HG02981 (cell line): ENCODE measurements around the gene TRIM24.

Experiments
- ATAC-seq: cut with Tn5 transposase; IDR thresholded peaks from one replicate; pipeline ENCODE4 v1.9.1; 2021; ENCODE audit warnings: mild to moderate bottlenecking, moderate library complexity; ENCODE audit not compliant: unreplicated experiment

Gene TRIM24

DNA sequence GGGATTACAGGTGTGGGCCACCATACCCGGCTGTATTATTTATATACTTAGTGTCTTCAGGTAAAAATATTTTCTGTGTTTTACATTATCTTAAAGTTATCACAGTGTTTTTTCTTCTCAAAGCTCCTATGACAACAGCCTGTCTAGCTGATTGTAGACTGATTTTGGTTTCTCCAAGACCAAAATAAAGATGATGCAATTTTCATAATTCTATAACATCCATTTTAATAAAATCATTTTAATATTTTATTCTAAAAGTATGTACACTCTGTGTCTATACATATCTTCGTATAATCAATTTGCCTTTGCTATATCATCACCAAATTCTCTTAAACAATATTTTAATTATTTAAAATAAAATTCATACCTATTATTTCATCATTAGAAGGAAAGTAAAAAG is 108.6 kb downstream of the TRIM24 start:
- ATAC-seq, result no peak

DNA sequence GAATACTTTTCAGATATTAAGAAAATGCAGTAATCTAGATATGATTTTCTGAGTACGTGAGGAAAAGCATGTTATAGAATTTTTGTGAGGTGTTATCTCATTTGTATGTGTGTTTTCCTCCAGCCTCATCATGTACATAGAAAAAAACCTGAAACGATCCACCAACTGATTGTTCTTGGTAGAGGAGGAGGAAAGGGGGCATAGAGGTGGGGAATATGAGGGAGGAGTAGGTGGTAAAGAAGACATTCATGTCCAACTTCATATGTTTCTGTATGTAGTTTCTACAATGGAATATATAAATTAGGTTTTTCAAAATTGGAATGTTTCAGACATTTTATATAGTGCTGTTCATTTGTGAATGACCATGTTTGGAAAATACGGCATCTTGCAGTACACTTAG is 109.4 kb downstream of the TRIM24 start:
- ATAC-seq, result no peak

DNA sequence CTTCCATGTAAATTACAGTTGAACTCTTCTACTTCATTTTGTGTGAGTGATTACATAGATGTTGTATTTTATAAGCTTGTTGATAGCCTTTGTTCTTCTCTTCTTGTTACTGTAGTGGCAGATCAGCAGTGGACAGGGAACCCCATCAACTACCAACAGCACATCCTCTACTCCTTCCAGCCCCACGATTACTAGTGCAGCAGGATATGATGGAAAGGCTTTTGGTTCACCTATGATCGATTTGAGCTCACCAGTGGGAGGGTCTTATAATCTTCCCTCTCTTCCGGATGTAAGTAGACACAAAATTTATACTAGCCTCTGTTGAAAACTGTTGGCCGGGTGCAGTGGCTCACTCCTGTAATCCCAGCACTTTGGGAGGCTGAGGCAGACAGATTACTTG is 110.7 kb downstream of the TRIM24 start:
- ATAC-seq, result no peak

DNA sequence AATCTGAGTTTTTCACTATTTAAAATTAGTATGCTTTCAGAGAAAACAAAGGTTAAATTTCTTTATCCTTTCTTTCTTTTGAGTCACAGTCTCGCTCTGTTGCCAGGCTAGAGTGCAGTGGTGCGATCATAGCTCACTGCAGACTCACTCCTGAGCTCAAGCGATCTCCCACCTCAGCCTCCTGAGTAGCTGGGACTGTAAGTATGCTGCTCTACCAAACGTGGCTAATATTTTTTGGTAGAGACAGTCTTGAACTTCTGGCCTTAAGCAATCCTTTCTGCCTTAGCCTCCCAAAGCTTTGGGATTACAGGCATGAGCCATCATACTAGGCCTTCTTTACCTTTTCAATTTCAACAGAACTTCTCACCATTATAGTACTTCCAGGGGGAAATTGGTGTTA is 113.7 kb downstream of the TRIM24 start:
- no peak for ATAC-seq

DNA sequence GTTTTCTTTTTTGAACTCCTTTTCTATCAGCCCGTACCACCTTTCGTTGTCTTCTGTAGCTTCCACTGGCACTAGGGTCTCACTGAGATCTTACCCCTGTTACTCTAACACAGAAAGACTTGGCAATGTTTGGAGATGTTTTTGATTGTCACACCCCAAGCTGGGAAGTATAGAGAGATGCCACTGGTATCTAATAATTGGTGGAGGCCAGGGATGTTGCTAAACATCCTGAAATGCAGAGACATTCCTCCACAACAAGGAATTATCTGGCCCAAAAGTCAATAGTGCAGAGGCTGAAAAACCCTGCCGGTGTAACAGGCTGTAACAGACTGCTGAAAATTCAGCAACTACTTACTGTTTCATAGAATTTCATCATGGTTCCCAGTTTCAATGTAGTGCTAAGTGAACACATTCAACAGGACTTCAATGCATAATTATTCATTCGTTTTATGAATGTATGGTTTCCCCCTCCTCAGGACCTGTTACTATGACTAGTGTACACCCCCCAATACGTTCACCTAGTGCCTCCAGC is 115.9 kb downstream of the TRIM24 start:
- no peak for ATAC-seq

DNA sequence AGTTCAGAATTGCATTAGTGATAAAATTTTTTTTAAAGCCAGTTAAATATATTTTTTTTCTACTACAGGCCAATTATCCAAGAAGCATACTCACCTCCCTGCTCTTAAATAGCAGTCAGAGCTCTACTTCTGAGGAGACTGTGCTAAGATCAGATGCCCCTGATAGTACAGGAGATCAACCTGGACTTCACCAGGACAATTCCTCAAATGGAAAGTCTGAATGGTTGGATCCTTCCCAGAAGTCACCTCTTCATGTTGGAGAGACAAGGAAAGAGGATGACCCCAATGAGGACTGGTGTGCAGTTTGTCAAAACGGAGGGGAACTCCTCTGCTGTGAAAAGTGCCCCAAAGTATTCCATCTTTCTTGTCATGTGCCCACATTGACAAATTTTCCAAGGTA is 119.1 kb downstream of the TRIM24 start:
- no peak for ATAC-seq

DNA sequence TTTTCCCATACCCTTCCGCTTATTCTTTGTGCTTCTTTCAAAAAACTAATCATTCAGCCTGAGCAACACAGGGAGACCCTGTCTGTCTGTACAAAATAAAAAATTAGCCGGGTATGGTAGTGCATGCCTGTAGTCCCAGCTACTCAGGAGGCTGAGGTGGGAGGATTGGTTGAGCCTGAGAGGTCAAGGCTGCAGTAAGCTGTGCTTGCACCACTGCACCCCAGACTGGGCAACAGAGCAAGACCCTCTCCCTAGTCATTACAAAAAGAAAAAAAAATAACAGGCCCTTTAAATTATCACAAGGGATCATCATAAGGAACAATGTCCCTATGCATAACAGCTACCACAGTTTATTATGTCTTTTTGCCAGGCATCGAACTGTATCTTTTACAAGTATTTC is 119.6 kb downstream of the TRIM24 start:
- no peak for ATAC-seq

DNA sequence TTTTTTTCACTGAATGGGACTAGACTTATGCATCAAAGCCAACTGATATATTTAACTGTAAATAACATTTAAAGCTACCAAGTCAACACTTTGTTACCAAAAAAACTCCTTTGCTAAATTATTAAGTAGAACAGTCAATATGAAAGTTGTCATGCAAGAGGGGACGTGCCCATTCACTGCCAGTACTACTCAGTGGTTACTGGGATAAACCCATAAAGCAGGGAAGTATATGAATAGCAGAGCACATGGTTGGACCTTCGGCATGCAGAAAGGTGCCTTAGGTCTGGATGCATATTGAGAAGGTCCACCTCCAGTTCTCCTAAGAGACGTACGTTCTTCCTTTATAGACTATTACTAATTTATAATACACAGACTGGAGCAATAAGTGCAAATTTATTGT is 121.0 kb downstream of the TRIM24 start:
- no peak for ATAC-seq

DNA sequence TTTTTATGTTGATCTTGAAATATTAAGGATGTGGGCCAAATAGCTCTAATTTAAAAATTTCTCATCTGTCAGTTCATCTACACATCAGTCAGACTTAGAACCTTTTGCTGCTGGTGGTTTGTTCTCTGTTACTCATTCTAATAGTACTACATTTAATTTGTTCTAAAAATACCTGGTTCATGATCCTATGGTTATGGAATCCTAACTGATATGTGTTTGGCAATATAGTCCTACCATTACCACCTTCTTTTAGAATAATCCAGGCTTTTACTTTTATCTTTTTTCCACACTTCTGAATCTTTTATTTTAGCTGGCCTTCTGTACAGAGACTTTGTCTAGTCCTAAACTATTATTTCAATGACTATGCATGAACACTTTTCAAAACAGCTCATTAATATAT is 124.2 kb downstream of the TRIM24 start:
- ATAC-seq, result no peak

DNA sequence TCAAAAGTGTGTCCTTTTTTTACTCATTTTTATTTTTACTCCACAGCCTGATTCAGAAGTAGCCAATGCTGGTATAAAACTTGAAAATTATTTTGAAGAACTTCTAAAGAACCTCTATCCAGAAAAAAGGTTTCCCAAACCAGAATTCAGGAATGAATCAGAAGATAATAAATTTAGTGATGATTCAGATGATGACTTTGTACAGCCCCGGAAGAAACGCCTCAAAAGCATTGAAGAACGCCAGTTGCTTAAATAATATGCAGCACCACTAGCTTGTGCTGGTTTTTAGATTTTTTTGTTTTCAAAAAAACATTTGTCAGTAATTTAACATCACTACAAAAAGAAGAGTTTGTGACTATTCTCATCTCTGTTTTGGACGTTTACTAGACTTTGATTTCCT is 124.6 kb downstream of the TRIM24 start:
- no peak for ATAC-seq

DNA sequence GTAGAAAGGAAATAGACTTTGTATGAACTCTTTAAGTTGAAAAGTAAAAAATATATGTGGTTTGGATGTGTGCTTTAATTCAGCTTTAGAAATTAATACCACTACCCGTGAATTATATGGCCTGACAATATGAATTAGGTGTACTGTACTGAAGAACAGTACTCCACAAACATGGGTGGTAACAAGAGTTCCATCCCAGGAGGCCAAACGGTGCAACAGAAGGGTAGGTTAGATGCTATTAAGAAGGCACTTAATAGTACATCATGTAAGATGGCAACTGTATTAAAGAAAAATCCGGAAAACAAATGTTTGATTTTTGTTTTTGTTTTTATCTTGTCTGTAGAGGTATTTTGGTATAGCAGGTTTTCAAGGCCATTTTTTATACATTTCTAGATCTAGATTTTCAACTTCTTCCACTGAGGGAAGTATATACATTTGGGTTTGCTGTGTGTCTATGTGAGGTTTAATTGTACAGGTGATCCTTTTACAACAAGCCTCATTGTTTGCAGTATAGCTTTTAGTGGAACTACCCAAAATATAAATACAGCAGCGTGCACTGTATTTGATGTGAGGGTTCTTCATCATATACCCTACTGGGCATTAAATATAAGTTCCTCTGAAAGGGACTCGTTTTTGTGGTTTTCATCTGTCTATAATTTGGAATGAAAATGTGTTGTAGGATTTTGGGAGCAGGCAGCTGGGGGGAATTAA is 125.4 kb downstream of the TRIM24 start:
- no peak for ATAC-seq

DNA sequence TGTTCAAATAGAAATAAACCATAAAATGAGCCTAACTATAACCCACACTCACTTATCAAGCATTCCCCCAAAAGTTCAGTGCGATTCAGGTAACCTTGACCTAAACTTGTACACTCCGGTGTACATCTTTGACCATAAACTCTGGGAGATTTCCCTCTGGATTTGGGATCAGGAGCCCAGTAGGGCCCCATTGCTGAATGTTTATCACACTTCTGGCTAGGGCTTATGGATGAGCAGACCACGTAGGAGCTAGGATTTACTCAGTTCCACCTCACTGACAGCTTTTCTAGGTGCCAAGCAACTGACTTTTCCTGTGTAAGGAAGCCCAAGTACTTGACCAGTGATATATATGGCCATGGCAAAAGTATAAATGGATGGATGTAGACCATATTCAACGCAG is 127.4 kb downstream of the TRIM24 start:
- ATAC-seq, result no peak

DNA sequence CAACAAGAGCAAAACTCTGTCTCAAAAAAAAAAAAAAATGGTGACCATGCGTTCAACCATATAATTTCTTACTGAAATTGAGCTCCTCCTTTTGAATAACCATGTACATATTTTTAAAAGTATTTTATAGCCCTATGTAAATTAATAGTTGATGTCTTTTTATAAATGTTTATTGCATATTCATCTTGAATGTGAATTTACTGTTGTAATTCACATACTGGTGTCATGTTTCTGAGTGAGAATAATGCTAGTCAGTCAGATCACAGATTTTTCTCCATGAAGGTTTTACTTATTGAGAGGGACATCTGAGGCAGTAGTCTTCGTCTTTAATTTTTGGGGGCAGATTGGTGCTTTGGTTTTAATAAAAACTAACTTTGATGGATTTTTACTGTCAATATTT is 128.9 kb downstream of the TRIM24 start:
- no peak for ATAC-seq

DNA sequence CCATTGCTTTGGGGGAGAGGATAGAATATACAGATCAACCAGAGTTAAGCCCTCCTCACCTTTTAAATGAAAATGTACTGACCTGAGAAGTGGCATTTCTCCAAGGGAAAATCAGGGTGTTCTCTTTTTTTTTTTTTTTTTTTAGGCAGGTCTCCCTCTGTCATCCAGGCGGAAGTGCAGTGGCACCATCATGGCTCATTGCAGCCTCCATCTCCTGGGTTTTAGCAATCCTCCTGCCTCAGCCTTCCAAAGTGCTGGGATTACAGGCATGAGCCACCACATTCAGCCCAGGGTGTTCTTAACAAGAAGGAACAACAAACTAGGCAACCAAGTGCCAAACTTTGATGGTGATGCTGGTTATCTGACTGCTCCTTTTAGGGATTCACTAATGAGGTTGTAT is 130.1 kb downstream of the TRIM24 start:
- ATAC-seq, result no peak

DNA sequence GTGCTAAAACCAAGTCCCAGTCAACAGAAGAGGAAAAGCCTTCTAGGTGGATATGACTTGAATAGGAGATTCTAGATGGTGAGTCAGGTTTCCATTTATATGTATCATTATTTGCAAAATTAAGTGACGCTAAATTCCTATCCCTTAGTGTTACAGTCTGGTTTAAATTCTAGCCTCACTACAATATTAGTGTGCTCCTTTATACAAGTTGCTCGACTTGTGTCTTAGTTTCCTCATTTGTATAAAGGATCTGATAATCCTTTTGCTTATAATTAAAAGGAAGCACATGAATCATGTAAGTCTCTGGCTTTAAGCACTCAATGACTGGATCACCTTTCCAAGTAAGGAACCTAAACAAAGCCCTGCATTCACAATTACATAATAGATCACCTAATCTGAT is 135.4 kb downstream of the TRIM24 start:
- ATAC-seq, result no peak

DNA sequence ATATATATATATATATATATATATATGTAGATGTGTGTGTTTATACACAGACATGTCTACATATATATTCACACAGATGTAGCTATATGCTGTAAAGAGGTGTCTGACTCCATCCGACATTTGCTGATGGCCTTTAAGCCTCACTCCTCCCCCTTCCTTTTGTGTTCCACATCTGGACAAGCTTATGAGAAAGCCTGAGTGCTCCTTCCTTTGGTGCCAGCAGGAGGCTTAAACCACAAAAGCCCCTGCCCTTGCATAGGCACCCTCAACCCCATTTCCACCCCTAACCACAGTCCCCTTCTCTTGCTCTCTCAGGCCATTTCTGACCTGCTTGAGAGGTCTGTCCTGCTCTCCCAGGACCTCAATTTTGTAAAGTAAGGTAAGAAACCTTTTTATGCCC is 142.4 kb downstream of the TRIM24 start:
- no peak for ATAC-seq

DNA sequence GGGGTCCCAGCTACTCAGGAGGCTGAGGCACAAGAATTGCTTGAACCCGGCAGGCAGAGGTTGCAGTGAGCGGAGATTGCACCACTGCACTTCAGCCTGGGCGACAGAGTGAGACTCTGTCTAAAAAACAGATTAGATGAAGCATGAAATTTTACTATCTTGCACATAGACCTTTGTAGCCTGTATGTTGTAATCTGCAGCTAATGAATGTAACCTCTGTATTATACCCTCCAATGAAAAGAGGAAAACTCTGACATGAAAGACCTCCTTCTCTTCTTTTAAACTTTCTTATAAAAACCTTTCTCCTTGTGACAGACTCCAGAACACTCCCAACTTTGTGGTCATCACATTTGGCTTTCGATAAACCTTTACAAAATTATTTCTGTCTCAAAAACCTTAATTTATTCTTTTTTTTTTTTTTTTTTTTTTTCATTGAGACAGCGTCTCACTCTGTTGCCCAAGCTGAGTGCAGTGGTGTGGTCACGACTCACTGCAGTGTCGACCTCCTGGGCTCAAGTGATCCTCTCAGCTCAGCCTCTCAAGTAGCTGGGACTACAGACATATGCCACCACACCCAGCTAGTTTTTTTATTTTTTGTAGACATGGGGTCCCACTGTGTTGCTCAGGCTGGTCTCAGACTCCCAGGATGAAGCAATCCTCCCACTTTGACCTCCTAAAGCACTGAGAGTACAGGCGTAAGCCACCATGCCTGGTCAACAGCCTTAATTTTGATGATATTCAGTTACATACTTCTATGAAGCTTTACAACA is 143.7 kb downstream of the TRIM24 start:
- ATAC-seq, result no peak

DNA sequence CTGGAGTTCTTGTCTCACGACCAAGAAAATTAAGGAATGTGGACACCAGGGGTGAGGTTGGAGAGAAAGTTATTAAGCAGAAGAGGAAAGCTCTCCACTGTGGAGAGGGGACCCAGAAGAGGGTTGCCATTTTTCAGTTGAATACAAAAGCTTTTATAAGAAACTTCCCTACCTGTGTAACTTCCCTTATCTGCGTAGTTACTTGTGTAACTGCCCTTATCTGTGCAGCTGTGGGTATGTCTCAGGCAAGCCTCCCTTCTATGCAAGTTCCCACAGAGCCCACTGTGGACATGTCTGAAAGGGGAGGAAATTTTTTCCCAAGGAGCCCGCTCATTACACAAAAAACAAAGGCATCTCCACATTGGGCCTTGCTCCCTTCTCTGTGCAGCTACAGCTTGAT is 146.2 kb downstream of the TRIM24 start:
- no peak for ATAC-seq

DNA sequence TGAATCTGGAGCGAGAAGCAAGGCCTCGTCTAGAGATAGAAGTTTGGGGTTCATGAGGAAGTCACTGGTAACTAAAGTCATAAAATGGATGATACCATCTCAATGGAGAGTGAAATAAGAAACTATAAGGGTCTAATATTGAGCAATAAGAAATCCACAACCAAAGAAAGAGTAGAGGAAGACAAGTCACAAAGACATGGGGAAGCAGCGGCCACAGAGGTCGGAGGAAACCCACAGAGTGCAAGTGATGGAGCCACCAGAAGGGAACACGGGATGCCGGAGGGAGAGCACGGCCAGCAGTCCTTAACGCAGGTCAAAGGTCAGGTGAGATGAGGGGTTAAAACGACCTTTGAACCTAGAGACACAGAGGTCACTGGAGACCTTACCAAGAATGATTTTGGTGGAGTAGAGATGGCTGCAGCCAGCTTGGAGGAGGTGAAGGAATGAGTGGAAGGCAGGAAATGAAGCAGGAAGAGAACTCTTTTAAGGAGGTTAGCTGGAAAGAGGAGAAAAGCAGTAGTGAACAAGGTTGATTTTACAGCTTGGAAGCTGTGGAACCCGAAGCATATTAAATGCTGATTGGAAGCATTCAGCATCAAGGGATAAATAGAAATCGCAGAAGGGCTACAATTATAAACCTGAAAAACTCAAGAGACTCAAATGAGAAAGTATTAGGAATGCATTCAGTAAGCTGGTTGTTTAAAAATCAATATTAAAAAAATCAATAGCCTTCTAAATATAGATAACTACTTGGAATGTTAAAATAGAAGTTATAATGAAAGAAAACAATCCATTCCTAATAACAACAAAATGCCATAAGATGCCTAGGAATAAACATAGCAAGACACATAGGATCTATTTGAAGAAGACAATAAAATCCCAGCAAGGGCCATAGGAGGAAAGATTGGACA is 147.4 kb downstream of the TRIM24 start:
- ATAC-seq, result no peak

DNA sequence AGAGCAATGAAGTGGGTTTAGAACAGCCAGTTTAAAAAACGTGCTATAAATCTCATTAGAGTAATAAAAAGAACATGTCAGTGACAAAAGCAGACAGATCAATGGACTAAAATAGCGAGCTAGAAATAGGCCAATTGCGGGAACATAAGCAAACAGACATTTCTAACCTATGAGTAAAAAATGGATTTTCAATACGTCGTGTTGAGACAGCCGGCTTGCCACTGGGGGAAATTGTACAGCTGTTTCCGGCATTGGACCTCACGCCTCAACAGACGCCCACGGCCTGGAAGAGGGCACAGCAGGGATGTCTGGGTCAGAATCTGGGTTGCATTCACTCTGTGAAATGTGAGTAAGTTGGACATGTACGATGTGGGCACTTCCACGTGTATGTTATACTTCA is 148.2 kb downstream of the TRIM24 start:
- ATAC-seq, result peak; percentile 53

DNA sequence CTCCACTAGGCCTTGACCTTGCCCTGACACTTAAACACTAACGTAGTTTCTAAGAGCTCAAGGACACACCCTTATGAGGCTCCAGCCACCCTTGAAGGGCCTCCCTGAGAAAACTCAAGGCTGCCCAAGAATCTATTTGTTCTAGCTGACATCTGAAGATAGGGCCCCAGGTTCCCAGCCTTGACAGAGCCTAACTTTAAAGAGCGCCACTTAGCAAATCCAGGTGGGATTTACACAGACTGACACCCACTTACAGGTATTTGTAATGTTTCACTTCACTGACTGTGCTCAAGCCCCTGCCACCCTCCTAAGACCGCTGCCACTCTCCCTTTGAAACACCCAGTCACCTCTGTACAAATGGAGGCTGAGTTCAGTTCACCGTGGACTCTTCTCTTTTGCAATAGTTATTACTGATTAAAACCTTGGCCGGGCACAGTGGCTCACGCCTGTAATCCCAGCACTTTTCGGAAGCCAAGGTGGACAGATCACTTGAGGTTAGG is 150.7 kb downstream of the TRIM24 start:
- ATAC-seq, result no peak
